ENCODE data around the gene TMEM176A.
"Not testable (repeated sequence)": the region's sequence is repeated elsewhere in the genome, so short reads cannot be mapped to it uniquely, and the experiment has no call there.

The TMEM176A gene

DNA sequence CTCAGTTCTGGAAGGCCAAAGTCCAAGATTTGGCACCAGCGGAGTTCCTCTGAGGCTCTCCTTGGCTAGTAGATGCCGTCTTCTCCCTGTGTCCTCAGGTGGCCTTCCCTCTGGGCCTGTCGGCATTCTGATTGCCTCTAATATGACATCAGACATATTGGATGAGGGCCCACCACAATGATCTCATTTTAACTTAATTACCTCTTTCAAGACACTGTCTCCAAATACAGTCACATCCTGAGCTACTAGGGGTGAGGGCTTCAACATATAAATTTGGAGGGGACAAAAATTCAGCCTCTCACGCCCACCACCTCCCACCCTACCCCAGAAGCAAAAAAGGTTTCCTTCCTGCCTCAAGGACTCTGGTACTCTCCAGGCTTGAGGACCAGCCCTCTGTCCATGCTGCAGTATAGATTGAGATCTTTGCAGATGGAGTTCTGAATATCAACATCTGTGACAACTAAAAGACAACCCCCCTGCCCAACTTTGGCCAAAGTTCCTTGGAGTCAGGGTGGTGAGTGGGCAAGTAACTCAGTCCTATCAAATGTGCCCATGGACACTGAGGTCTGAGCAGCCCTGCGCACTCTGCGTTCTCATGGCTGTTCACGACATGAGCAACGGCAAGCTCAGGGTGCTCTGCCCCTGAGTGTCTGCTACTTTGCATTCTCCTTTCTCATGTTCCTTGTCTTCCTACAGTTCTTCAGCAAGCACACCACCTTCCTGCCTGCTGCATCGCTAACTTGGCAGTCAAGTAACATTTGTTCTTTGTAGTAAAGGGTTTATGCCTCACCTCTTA, 11.9 kb upstream of the TMEM176A start:
- peak; percentile 53 for DNase-seq

DNA sequence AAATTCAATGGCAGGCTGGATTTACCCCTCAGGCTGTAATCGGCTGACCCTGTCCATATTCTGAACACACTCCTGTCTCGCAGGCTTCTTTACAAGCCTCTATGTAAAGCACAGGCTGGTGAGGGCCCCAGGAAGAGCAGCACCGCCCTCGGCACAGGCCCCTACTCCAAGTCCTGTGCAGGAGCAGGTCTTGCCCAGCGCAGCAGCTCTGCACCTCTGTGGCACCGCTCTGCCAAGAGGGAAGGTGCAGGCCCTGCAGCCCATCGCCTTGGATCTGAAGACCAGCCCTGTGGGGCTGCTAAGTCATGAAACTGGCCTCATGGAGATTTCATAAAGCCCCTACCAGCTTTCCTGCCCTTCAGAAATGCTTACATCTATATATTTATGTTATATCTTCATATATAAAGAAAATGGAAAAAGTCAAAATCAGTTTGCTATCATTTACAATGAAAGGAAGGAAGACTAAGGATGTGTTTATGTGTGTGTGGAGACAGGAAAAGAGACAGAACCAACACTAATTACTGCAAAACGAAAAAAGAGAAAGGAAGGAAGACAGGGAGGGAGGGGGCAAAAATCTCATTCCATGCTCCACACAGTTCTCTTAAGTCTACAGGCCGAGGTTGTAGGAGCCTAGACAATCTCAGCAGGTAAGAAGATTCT, 10.0 kb upstream of the TMEM176A start:
- no peak for DNase-seq

DNA sequence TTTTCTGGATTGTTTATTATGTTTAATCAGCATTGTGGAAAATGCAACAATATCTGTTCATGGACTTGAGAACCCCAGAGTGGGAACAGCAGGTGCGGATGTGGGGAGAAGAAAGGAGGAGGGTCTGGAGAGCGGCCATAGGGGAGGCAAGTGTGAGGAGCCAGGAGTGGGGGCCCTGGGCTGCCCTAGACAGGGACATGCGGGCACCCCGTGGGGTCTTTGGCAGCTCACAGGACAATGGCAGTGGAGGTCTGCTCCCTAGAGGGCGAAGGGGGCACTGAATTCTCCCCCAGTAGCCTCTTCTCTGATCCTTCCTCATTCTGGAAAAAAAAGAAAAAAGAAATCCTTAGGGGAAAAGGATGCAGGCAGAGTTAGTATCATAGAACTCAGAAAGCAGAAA, 9.3 kb upstream of the TMEM176A start:
- no peak for DNase-seq

DNA sequence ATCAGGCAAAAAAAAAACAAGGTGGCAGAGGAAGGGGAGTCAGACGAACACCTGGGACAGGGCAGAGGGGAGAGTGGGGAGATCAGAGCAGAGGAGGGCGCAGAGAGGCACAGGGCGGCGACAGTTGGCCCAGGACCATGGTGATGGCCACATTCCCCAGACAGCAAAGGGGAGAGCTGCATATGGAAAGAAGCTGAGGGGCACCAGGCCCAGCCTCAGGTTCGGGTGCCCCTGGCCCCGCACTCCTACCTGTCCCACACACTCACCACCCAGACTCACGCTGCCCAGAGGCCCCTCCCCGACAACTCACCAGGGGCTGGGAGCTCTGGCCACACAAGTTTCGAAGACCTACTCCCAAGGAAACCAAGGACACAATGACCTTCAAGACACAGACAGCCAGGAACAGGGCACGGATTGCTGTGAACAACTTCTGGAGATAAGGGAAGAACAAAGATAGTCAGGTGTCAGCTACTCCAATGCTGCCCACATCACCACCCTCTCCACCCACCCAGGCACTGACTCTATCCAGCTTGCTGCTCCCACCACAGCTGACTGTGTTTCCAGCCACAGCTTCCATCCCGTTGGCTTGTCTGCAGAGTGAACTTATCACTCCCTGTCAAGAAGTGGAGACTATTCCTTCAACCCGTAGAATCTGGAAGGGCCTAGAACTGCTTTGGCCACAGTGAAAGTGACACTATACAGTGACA, 8.7 kb upstream of the TMEM176A start:
- no peak for DNase-seq

DNA sequence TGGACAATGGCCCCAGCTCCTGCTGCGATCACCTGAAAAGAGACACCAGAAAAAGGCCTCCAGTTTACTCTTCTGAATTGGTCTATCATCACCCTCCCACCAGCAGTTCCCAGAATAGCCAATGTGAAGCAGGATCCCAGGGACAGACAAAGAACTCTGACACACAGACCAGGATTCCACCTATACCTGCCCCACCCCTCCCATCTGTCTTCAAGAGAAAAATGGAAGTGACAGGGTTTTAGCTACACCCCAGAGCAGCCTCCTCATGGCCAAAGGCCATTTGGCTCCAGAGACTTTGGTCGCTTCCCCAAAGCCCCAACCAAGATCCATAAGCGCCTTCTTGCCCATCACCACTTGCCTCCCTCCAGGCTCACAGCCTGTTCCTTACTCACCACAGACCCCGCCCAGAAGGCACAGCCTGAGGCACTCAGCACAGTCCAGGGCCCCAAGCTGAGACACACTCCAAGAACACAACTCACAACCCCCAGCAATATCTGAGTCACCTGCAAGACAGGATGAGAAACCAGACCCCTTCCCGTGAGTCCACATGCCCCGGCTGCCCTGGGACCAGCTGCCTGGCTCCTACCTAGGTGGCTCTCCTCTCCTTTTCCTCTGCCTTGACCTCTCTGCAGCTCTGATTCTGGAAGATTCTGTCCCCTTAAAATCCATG, 6.9 kb upstream of the TMEM176A start:
- DNase-seq = no peak

DNA sequence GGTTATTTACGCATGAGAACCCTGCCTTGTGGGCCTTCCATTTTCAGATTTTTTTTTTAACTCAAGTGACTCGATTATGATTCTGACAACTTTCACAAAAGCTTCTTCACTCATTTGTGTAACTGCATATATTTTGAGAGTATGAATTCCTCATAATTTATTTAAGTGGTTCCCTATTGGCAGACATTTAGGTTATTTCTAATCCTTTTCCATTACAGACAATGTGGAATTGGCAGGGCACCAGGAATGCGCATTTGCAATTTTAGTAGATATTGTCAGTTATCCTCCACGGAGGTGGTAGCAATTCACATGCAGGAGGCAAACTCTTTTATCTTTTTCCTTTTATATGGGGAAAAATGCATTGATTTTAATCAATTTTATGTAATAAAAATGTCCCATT, 2.9 kb upstream of the TMEM176A start:
- no peak for DNase-seq

DNA sequence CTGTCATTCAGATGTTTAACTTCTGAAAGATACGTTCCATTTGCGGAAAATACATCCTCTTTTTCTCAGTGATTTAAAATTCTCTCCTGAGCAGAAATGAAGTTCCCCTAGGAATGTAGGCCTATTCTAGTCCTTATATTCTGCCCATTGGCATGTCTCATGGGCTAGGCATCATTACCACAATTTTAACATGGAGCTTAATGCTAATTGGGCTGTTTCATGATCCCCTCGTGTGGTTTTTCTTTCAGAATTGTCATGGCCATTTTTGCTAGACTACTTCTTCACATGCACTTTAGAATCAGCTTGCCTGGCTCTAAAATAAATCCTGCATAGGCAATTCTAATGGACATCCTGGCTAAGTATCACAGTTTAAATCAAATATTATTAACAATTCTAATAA, 1.4 kb upstream of the TMEM176A start:
- DNase-seq = no peak

DNA sequence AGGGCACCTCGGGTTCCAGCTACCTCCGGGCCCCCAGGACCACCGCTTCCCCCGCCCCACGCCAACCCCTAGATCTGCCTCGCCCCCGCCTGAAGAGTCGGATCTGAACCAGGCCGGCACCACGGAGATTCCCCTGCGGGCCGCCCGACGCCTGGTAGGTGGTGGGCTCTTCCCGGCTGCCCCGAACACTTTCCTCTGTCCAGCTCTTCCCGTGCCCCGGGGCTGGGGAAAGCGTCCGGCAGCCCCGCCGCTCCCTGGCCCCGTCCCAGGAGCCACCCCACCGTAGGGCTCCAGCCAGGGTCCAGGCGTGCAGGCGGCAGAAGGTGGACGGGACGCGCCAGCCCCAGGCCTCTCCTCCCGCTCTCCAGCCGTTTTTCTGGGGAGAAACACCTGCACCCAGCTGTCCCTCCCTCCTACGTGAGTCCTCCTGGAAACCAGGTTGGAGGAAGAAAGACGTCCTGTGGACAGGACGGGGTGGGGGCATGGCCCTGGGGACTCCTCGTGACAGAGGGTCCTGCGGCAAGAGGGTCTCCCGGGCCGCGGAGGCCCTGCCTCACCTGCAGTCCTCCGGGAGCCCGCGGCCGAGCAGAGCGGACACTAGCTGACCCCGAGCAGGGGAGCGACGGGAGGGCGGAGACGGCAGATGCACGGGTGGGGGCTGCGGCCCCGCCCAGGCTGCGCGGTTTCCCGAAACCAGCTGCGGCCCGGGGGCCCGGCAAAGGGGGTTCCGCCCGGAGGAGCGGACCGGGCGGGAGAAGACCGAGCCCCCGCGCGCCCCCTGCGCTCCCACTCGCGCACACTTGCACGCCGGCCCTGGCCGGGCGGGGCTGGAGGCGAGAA, 608 bp upstream of the TMEM176A start, which contains the start of gene TMEM176B:
Gene TMEM176B, minus strand, starts transcription at position 624 of the 840 bp plus-strand sequence. CDS start 3,795 bp downstream, outside the sequence.
- no peak for DNase-seq

DNA sequence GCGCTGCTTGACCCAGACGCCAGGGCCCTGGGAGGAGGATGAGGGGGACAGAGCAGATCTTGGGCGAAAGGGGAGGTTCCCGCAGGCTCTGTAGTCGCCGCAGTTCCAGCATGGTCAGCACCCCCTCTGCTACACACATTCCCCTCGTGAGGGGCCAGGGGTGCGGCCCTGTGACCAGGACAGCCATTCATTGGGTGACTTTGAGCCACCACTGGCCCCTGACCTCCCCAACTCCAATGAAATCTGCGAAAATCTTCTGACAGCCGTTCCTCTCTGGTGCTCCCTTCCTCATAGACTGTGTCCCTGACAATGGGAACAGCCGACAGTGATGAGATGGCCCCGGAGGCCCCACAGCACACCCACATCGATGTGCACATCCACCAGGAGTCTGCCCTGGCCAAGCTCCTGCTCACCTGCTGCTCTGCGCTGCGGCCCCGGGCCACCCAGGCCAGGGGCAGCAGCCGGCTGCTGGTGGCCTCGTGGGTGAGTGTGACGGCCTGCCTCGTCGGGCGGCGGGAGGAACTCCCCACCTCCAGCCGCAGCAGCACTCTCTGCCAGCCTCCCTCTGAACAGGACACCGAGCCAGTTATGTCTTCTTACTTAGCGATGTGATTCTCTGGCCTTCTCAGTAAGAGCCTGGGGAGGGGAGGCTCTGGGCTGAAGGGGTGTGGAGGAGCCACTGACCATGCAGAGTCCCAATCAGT, 825 bp downstream of the TMEM176A start:
- DNase-seq = no peak

DNA sequence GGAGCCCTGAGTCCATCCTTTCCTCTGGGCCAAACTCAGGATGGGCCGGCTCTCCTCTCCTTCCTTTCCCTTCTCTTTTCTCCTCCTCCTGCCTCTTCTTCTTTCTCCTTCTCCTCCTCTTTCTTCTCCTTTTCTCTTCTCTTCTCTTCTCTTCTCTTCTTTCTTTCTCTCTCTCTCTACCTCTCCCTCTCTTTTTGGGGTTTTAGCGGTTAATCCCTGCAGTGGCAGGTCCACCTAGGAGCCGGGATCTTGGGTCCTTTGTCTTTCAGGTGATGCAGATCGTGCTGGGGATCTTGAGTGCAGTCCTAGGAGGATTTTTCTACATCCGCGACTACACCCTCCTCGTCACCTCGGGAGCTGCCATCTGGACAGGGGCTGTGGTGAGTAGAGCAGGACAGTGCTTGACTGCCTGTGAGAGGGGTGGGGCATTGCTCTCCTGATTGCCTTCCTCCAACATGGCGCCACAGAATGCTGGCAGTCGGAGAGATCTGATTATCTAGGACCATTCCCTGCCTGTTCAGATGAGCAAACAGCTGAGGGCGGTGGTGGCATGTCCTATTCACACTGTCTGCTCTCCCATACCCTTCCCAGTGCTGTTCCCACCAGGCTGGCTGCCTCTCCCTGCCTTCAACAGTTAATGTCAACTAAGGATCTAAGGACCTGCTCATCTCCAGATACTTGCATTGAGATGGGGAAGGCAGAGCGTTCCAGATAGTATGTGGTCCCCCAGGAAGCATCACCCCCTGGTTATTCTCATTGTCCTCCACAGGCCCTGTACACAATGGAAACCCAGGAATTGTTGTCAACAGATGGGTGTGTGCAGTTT, 1.6 kb downstream of the TMEM176A start:
- no peak for DNase-seq

DNA sequence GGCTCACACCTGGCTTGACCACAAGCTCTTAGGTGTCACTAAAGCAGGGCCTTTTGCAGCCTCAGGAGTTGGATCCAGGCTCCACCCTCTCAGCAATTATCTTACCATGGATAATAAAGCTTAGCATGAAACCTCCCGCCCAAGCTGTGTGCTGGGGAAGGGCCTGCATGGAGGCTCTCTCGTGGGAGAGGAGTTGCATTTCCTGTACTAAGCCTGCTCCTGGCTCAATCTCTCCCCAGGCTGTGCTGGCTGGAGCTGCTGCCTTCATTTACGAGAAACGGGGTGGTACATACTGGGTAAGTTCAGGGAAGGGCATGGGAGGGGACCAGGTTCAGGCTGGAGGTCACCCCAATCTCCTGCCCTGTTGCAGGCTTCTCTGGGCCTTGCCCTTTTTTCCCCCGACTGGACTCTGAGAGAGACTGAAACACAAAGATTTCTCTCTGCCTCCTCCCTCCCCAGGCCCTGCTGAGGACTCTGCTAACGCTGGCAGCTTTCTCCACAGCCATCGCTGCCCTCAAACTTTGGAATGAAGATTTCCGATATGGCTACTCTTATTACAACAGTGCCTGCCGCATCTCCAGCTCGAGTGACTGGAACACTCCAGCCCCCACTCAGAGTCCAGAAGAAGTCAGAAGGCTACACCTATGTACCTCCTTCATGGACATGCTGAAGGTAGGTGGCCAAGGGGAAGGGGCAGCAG, 2.7 kb downstream of the TMEM176A start:
- no peak for DNase-seq

DNA sequence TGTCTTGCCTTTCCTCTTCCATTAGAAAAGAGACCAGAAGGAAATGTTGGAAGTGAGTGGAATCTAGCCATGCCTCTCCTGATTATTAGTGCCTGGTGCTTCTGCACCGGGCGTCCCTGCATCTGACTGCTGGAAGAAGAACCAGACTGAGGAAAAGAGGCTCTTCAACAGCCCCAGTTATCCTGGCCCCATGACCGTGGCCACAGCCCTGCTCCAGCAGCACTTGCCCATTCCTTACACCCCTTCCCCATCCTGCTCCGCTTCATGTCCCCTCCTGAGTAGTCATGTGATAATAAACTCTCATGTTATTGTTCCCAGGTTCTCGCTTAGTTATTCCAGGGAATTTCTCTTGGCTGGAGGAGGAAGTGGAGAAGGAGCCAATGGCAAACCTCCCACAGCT, 4.2 kb downstream of the TMEM176A start:
- DNase-seq = no peak

DNA sequence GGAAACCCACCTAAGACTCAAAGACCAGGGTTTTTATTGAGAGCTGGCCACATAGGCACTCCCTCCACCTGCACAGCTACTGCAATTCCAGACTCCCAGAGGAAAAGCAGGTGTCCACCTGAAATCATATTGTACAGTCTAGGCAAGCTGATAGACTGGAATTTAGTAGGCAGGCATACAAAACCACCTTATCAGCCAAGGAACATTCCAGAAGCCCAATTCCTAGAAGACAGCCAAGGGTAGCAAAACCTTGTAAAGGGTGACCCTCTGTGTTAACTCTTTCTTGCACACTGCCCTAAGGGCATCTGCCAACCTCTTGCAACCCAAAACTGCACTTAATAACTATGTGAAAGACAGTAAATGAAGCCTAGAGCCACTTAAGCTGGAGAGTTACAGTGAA, 5.3 kb downstream of the TMEM176A start:
- DNase-seq = no peak

DNA sequence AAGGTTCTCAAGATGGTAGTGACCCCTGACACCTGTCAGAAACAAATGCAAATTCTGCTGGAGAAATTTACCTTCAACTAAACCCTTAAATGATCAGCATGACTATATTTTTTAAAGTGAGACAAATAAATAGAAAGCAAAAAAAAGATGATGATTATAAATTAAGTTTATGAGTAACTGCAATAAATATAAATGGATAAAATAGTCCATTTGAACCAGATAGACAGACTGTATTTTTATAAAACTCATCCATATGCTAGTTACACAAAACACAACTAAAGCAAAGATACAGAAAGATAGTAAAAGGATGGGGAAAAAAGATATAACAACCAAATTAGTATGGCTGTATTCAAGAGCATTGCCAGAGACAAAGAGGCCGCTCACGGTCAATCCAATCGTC, 5.9 kb downstream of the TMEM176A start:
- no peak for DNase-seq

DNA sequence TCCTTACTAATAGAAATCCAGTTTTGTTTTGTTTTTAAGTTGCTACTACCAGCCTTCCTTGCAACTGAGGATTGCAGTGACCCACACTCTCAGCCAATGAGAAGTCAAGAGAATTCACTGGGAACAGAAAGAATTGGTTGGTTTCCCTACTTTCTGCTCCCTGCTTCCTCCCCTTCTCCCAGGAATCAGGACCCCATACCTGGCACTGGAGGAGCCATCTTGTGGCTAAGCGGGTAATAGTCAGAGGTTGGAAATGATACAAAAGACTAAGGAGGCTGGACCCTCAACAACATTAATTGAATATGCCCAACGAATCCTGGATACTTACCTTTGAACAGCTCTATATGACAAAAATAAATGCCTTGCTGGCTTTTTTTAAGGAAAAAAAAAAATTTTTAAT, 6.3 kb downstream of the TMEM176A start:
- no peak for DNase-seq

DNA sequence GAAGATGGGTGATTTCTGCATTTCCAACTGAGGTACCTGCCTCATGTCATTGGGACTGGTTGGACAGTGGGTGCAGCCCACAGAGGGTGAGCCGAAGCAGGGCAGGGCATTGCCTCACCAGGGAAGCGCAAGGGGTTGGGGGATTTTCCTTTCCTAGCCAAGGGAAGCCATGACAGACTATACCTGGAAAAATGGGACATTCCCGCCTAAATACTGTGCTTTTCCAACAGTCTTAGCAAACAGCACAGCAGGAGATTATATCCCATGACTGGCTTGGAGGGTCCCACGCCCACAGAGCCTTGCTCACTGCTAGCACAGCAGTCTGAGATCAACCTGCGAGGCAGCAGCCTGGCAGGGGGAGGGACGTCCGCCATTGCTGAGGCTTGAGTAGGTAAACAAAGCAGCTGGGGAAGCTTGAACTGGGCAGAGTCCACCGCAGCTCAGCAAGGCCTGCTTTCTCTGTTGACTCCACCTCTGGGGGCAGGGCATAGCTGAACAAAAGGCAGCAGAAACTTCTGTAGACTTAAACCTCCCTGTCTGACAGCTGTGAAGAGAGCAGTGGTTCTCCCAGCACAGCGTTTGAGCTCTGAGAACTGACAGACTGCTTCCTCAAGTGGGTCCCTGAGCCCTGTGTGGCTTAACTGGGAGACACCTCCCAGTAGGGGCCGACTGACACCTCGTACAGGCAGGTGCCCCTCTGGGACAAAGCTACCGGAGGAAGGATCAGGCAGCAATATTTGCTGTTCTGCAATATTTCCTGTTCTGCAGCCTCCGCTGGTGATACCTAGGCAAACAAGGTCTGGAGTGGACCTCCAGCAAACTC, 7.3 kb downstream of the TMEM176A start:
- not testable (repeated sequence) for DNase-seq

DNA sequence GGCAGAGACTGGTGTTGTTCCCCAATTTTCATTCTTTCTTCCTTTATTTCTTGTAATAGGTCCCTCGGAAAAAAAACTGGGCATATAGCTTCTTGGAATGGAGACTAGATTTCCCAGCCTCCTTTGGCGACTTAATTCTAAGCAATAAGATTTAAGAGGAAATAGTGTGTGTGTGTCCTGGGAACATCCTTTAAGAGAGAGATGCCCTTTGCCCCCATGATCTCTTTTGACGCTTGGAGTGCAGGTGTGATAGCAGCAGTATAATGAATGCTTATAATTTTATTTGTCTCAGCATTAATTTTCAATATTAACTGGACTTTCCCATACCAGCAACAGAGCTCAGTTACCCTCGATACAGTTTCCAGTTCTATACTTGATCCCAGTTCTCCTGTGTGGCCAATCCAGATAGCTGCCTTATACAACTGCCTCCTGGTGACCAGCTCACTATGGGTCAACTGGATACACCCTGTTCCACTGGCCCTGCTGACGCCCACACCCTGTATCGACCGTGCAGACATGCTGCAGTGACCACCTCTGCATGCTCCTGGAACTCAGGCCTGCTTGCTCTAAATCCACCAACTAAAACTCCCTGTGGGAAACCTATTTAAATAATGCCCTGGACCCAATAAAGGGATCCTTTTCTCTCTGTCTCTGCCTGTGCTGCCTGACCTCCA, 13.9 kb downstream of the TMEM176A start:
- DNase-seq = no peak

DNA sequence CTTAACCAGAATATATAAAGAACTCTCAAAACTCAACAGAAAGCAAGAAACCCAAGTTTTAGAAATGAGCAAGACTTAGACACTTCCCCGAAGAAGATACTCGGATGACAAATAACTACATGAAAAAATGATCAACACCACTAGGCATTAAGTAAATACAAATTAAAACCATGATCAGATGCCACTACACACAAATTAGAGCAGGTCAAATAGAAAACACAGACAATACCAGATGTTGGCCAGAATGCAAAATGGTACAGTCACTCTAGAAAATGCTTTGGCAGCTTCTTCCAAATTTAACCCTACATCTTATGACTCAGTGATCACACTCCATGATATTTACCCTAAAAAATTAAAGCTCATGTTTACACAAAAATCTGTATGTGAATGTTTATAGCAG, 18.4 kb downstream of the TMEM176A start:
- no peak for DNase-seq

Data from fibroblast of skin of abdomen (primary cell).